GM23338 (cell line): ENCODE measurements around the gene STK39.

Experiments
- EZH2 ChIP-seq: fragments of 200-600 bp; sonication (generic); IDR thresholded peaks from one replicate; pipeline ENCODE4 v1.8.0; 2017; ENCODE audit warnings: antibody characterized with exemption, mild to moderate bottlenecking, low read depth; ENCODE audit not compliant: unreplicated experiment
- EZH2phosphoT487 ChIP-seq: fragments of 200-600 bp; sonication (generic); IDR thresholded peaks from one replicate; pipeline ENCODE4 v1.8.1; 2018; ENCODE audit warnings: antibody characterized with exemption; ENCODE audit not compliant: unreplicated experiment
- POLR2AphosphoS5 ChIP-seq: IDR thresholded peaks from 2 replicates; pipeline ENCODE4 v1.6.1; 2016; ENCODE audit warnings: antibody characterized with exemption, low read depth
- STAT1 ChIP-seq: IDR thresholded peaks from one replicate; pipeline ENCODE4 v1.6.1; 2016; ENCODE audit warnings: antibody characterized with exemption; ENCODE audit not compliant: unreplicated experiment
- TF ChIP-seq, protein P1 (sequence below), 2 experiments: fragments of 200-600 bp in 1 of 2; sonication (generic) in 1 of 2; conservative IDR thresholded peaks; 2 replicates each; pipeline versions ENCODE4 v1.5.1 to v1.6.1; 2016 to 2017; ENCODE audit warnings: antibody characterized with exemption in 2 of 2, low read depth in 2 of 2, mild to moderate bottlenecking in 2 of 2, moderate library complexity in 1 of 2
- TF ChIP-seq, protein P2 (sequence below): IDR thresholded peaks from one replicate; pipeline ENCODE4 v1.6.1; 2018; ENCODE audit warnings: antibody characterized with exemption; ENCODE audit not compliant: unreplicated experiment
- TF ChIP-seq, protein P3 (sequence below): IDR thresholded peaks from 2 replicates; pipeline ENCODE4 v1.6.1; 2016; ENCODE audit warnings: antibody characterized with exemption

DNA sequence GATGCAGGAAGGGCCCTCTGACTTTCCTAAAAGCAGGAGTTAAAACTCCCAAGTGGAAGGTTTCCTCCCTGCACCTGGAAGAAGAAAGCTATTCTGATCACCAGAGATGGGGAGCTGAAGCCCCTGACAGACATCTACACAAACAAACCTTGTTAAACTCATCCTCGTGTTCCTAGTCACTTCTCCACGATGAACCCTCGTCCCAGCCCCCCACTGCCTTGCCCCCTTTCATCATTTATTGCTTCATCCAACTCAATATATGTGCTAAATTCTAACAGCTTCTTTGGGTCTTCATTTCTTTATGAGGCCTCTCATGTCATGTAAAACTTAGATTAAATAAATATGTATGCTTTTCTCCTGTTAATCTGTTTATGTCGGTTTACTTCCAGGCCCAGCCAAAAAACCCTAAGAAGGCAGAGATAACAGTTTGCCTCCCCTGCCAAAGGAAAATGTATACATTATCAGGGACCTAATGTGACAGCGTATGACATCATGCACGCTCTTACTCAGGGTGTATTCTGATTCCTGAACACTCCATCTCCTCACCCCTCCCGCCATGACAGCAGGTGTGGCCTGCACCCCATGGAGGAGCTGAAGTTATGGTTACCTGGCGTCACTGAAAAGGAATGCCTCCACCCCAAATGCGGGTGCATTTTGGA lies 287.2 kb downstream of the STK39 start:
- TF ChIP-seq, protein P1, sequence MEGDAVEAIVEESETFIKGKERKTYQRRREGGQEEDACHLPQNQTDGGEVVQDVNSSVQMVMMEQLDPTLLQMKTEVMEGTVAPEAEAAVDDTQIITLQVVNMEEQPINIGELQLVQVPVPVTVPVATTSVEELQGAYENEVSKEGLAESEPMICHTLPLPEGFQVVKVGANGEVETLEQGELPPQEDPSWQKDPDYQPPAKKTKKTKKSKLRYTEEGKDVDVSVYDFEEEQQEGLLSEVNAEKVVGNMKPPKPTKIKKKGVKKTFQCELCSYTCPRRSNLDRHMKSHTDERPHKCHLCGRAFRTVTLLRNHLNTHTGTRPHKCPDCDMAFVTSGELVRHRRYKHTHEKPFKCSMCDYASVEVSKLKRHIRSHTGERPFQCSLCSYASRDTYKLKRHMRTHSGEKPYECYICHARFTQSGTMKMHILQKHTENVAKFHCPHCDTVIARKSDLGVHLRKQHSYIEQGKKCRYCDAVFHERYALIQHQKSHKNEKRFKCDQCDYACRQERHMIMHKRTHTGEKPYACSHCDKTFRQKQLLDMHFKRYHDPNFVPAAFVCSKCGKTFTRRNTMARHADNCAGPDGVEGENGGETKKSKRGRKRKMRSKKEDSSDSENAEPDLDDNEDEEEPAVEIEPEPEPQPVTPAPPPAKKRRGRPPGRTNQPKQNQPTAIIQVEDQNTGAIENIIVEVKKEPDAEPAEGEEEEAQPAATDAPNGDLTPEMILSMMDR (conservative IDR thresholded peaks at IDR 0.05; ENCODE audit: low read depth in 2 of 2): no peak
- TF ChIP-seq STAT1 (no peak), POLR2AphosphoS5 (no peak), EZH2 (no peak), EZH2phosphoT487 (no peak)
- TF ChIP-seq, protein P2, sequence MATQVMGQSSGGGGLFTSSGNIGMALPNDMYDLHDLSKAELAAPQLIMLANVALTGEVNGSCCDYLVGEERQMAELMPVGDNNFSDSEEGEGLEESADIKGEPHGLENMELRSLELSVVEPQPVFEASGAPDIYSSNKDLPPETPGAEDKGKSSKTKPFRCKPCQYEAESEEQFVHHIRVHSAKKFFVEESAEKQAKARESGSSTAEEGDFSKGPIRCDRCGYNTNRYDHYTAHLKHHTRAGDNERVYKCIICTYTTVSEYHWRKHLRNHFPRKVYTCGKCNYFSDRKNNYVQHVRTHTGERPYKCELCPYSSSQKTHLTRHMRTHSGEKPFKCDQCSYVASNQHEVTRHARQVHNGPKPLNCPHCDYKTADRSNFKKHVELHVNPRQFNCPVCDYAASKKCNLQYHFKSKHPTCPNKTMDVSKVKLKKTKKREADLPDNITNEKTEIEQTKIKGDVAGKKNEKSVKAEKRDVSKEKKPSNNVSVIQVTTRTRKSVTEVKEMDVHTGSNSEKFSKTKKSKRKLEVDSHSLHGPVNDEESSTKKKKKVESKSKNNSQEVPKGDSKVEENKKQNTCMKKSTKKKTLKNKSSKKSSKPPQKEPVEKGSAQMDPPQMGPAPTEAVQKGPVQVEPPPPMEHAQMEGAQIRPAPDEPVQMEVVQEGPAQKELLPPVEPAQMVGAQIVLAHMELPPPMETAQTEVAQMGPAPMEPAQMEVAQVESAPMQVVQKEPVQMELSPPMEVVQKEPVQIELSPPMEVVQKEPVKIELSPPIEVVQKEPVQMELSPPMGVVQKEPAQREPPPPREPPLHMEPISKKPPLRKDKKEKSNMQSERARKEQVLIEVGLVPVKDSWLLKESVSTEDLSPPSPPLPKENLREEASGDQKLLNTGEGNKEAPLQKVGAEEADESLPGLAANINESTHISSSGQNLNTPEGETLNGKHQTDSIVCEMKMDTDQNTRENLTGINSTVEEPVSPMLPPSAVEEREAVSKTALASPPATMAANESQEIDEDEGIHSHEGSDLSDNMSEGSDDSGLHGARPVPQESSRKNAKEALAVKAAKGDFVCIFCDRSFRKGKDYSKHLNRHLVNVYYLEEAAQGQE: no peak
- TF ChIP-seq, protein P3, sequence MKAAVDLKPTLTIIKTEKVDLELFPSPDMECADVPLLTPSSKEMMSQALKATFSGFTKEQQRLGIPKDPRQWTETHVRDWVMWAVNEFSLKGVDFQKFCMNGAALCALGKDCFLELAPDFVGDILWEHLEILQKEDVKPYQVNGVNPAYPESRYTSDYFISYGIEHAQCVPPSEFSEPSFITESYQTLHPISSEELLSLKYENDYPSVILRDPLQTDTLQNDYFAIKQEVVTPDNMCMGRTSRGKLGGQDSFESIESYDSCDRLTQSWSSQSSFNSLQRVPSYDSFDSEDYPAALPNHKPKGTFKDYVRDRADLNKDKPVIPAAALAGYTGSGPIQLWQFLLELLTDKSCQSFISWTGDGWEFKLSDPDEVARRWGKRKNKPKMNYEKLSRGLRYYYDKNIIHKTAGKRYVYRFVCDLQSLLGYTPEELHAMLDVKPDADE: no peak
